ENCODE results near the gene DNAJB8. TPM values are rescaled to one million over a fixed set of nuclear protein-coding genes. Genes with fewer than 3 reads are reported as not detected.

Gene DNAJB8
- total and polyA plus RNA-seq, 9 of the 15 experiments (the other 6 are each of a cell fraction or from before 2014, with no cell fraction given) = not detected

GRCh38 chr3:128490915-128491690 lies 24.4 kb upstream of the DNAJB8 start:
- H3K9me1 ChIP-seq (ENCODE audit: control insufficient read depth, insufficient read depth, low read length) = no peaks in the 10 kb centered on the region
- peak overlapping the region; percentile 98 for H3K27ac ChIP-seq (ENCODE audit: extremely low read depth, low read depth, low read length)
- peaks cover 23 to 83% of the 10 kb centered on the region in 2 experiments for H3K4me1 ChIP-seq (replicated peaks in 1 of 2; ENCODE audit: control insufficient read depth in 2 of 2, insufficient read depth in 2 of 2, low read length in 2 of 2)
- DNase-seq (ENCODE audit: extremely low read depth in 1 of 4, low spot score in 3 of 4) (peak in 1 of 4 experiments; percentile 45), FAIRE-seq (peak; percentile 23), ATAC-seq (no peak)
- H3K79me2 ChIP-seq (ENCODE audit: control insufficient read depth, insufficient read depth, low read length) = peaks cover 100% of the 10 kb centered on the region
- no peak overlapping the region for H2AFZ ChIP-seq (ENCODE audit: low read depth, low read length)
- TF ChIP-seq POLR2AphosphoS5 (IDR thresholded peaks at IDR 0.05; ENCODE audit: control insufficient read depth, insufficient read depth, low read depth, low read length) (peak; percentile 9; the same call in 1 of the 2 replicates), CHD1 (IDR thresholded peaks at IDR 0.05; ENCODE audit: low read length) (peak; percentile 20), PHF20 (IDR thresholded peaks at IDR 0.05; ENCODE audit: partially characterized antibody) (no peak), VEZF1 (CRISPR knock-in tag; IDR thresholded peaks at IDR 0.05) (peak; percentile 58), HDGF (IDR thresholded peaks at IDR 0.05) (no peak), PCBP1 (IDR thresholded peaks at IDR 0.05; ENCODE audit: low read depth, low read length, poor library complexity, severe bottlenecking) (no peak), ZNF740 (CRISPR knock-in tag; IDR thresholded peaks at IDR 0.05) (no peak), ZNF740 (tag; IDR thresholded peaks at IDR 0.05) (peak in 1 of 2 experiments; percentile 30; a peak in 1 of 4 replicates)
- POLR2A ChIA-PET = interaction anchor here (0.6 to 2.0 kb wide), 3 partner anchors 44 to 1365 kb away, joined by 3 to 5 read pairs (median 4); no protein-coding TSS in a partner anchor
- peak overlapping the region; percentile 92 for H3K4me2 ChIP-seq (ENCODE audit: insufficient read depth, low read length)
- in situ Hi-C loops (cut with MboI) (no loop called here), intact Hi-C loops (cut with micrococcal nuclease) (loop anchor here (10.0 kb wide), 2 partner anchors 176 to 416 kb away; no protein-coding TSS in a partner anchor)
- H3K9me3 ChIP-seq (replicated peaks; ENCODE audit: control insufficient read depth, insufficient read depth, low read depth, low read length) = no peaks in the 10 kb centered on the region
- CTCF ChIA-PET (ENCODE audit: low intra/inter-chr PET ratio) = no interaction called here
- H3K27me3 ChIP-seq (ENCODE audit: control insufficient read depth in 2 of 2, insufficient read depth in 2 of 2, low read length in 2 of 2) = no peaks in the 10 kb centered on the region
- no TSS peak for BruUV-seq (replicated peaks)
- H3K36me3 ChIP-seq (ENCODE audit: control insufficient read depth, insufficient read depth, low read length) = peaks cover 58% of the 10 kb centered on the region; the same call in 2 of the 3 replicates
- H3K4me3 ChIP-seq = peak overlapping the region; percentile 98
- 0% methylated on average over 9 of the region's 23 CpGs for WGBS (ENCODE audit: insufficient coverage, low coverage, missing lambda C conversion rate)
- peak overlapping the region; percentile 98 for H3K9ac ChIP-seq (ENCODE audit: insufficient read depth in 1 of 2, low read depth in 2 of 2, low read length in 2 of 2)
- peaks cover 16% of the 10 kb centered on the region for H4K20me1 ChIP-seq (replicated peaks; ENCODE audit: control insufficient read depth, insufficient read depth, low read length)

Measured in K562 (cell line).